Colonic mucosa (tissue), 4 donors: ENCODE results near the gene CHST3. TPM values are rescaled to one million over a fixed set of nuclear protein-coding genes. Genes with fewer than 3 reads are reported as not detected.

ENCODE experiments used
- DNase-seq: peaks from one replicate; pipeline ENCODE4 v3.0.0-alpha.2; 2020
- H3K27ac ChIP-seq: fragments of 200-600 bp; one replicate; pipeline ENCODE4 v1.8.0; 2021
- H3K27me3 ChIP-seq: fragments of 200-600 bp; one replicate; pipeline ENCODE4 v1.8.0; 2021
- H3K36me3 ChIP-seq: fragments of 200-600 bp; one replicate; pipeline ENCODE4 v1.8.0; 2021
- H3K4me1 ChIP-seq: fragments of 200-600 bp; one replicate; pipeline ENCODE4 v1.8.0; 2021; ENCODE audit warnings: mild to moderate bottlenecking
- H3K4me3 ChIP-seq: fragments of 200-600 bp; one replicate; pipeline ENCODE4 v1.8.0; 2021
- H3K9ac ChIP-seq, 2 donors: one replicate each; pipeline ENCODE4 v1.7.0; 2013; ENCODE audit warnings: control low read depth in 2 of 2, low read depth in 2 of 2, low read length in 2 of 2
- H3K9me3 ChIP-seq: fragments of 200-600 bp; one replicate; pipeline ENCODE4 v1.8.0; 2021
- CTCF ChIP-seq: fragments of 200-600 bp; IDR thresholded peaks from one replicate; pipeline ENCODE4 v1.8.0; 2022; ENCODE audit warnings: antibody characterized with exemption, mild to moderate bottlenecking
- intact Hi-C: fragments of 100-400 bp; cut with DNase I; formaldehyde crosslinking; loops from one replicate; pipeline ENCODE4 v1.14.1; 2022
- total RNA-seq, 2 donors: library from RNA; stranded (reverse); fragmentation: NEBNext Ultra II Directional in 1 of 2; extraction: Animal tissue kit (Norgen Biotek cat#: 25700) in 1 of 2; gene quantifications; one replicate each; pipeline ENCODE4 v1.2.1, GENCODE V29; 2021
- donor health status: healthy.
- donor health status: DM: no; HTN: no; CAD: no.
- donor health status: DM: no; HTN: no; CAD: no.

The CHST3 gene
- total RNA-seq, 2 donors from 2014 or later = 2.5 to 3.4 TPM

- H3K27ac ChIP-seq = no peak overlapping the region
- DNase-seq = no peak
- TF ChIP-seq CTCF = no peak
- no peak overlapping the region for H3K4me3 ChIP-seq
- H3K9me3 ChIP-seq = no peaks in the 10 kb centered on the region
- H3K27me3 ChIP-seq = no peaks in the 10 kb centered on the region
- intact Hi-C loops = no loop called here
- no peaks in the 10 kb centered on the region for H3K4me1 ChIP-seq
- H3K36me3 ChIP-seq = no peaks in the 10 kb centered on the region
- H3K9ac ChIP-seq = no peak overlapping the region
Measured at GRCh38 chr10:72041491-72041890, 77.3 kb downstream of the CHST3 start.

DNA sequence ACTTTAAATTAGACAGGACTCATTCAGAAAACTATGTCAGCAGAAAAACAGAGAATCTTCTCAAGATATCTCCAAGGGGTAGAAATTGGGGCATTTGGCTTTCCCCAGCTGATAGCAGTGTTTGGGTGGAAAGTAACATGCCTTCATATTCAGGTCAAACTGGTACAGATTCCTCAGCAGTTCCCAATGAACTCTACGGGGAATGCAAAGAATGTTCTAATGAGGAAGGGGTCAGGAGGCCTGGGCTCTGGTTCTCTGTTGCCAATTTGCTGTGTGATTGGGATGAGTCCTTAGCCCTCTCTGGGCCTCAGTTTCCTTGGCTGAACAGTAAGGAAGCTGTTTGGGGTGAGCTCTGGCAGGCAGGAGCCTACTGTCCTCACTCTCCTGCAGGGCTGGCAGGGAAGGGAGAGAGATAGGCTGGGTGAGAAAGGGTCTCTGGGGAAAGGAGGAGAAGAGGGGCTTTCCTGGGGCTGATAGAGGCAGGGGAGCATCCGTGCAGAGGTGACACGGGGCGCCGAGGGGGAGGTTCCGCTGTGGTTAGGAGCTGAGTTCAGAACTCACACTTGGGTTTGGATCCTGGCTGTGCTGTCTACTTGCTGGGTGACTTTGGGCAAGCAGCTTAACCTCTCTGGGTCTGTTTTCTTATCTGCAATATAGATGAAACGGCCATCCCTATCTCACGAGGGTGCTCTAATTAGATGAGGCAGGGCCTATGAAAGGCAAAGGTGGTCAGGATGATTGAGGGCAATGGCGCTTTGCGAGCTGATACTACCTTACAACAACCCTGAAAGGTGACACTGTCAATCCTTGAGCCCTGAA lies 79.0 kb downstream of the CHST3 start:
- intact Hi-C loops = no loop called here
- Histone ChIP-seq H3K9ac (no peak overlapping the region), H3K27ac (no peak overlapping the region), H3K9me3 (no peaks in the 10 kb centered on the region), H3K27me3 (no peaks in the 10 kb centered on the region), H3K4me3 (no peak overlapping the region), H3K4me1 (no peaks in the 10 kb centered on the region), H3K36me3 (no peaks in the 10 kb centered on the region)
- no peak for DNase-seq
- no peak for TF ChIP-seq CTCF

DNA sequence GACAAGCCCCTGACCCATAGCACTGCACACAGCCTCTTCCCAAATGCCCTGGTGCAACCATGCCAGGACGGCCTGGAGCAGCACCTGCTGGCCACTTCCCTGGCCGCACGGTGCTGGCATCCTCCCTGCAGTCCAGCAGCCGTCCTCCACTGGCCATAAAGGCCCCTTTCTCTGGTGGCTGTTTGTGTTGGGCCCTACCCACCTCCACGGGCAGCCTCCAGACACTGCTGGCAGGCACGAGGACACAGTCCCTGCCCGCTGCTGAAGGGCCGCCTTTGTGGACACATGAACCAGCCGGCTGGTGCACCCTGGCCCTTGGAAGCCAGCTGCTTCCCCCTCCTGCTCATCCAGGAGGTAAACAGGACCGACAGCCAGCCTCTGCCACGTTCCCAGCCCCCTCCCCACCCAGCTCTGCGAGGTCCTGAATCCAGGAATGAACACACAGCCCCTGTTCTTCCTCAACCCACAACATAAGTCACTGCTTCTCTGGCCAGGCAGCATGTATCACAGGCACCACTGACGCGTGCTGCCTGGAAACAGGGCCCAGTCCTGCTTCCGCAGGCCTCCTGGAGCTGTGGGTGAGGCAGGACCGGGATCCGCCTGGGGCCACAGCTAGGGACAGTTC lies 80.3 kb downstream of the CHST3 start:
- intact Hi-C loops = loop anchor here (5.0 kb wide), 1 partner anchor 293 kb away; no protein-coding TSS in a partner anchor
- Histone ChIP-seq H3K9ac (no peak overlapping the region), H3K27ac (no peak overlapping the region), H3K36me3 (no peaks in the 10 kb centered on the region), H3K4me1 (no peaks in the 10 kb centered on the region), H3K4me3 (no peak overlapping the region), H3K27me3 (no peaks in the 10 kb centered on the region), H3K9me3 (no peaks in the 10 kb centered on the region)
- peak; percentile 25 for TF ChIP-seq CTCF
- no peak for DNase-seq

DNA sequence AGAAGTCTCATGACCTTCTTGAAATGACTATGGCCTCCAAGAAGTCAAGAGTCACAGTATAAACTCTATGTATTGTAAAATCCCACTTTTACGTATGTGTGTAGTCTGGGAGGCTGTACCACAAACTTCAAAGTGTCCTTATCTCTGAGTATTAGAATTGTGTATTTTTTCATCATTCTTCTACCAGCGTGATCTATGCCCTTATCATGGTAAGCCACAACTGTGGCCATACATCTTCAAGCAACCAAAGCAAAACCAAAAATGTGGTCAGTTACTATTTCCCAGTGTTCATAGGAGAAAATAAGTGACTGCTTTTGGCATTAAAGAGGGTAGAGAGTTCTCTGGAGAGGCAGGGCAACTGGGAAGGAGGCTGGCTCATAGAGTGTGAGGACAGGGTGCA lies 81.4 kb downstream of the CHST3 start:
- H3K9me3 ChIP-seq = no peaks in the 10 kb centered on the region
- intact Hi-C loops = loop anchor here (5.0 kb wide), 1 partner anchor 292 kb away; no protein-coding TSS in a partner anchor
- no peak overlapping the region for H3K9ac ChIP-seq
- no peak for DNase-seq
- no peaks in the 10 kb centered on the region for H3K27me3 ChIP-seq
- TF ChIP-seq CTCF = no peak
- no peak overlapping the region for H3K4me3 ChIP-seq
- no peaks in the 10 kb centered on the region for H3K36me3 ChIP-seq
- H3K27ac ChIP-seq = no peak overlapping the region
- H3K4me1 ChIP-seq = no peaks in the 10 kb centered on the region

DNA sequence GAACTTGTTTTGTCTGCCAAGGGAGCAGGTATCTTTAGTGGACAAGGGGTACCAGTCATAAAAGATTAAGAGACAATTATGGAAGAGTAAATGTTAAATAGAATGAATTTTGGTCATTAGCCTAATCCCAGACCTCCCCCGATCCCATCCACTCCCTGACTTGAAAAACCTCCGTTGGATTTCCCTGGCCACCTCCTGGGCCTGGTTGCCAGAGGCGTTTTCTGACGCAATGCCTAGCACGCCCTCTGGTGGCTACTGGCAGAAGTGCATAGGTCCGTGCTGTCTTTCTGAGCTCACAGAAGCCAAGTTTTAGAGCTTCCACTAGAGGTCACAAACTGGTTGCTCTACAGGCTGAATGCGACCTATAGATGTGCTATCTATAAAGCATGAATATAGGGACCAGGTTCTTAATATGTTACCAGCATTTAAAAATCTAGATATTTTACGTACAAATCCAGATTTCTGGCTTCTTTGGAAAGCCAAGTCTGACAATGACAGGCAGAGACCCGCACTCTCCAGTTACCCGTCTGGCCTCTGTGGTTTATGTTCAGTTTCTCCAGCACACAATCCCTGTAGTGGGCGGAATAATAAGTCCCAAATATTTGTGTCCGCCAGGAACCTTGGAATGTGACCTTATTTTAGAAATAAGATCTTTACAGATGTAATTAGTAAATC lies 84.4 kb downstream of the CHST3 start:
- DNase-seq = peak; percentile 95
- intact Hi-C loops = loop anchor here (2.0 to 5.0 kb wide), 2 partner anchors 154 to 289 kb away; no protein-coding TSS in a partner anchor
- Histone ChIP-seq H3K4me3 (no peak overlapping the region), H3K27me3 (no peaks in the 10 kb centered on the region), H3K9ac (no peak overlapping the region), H3K36me3 (no peaks in the 10 kb centered on the region), H3K4me1 (no peaks in the 10 kb centered on the region), H3K27ac (no peak overlapping the region), H3K9me3 (no peaks in the 10 kb centered on the region)
- peak; percentile 100 for TF ChIP-seq CTCF
